HG02852 (cell line): Measurements from ENCODE around the gene TRANK1.
"Not testable (repeated sequence)": the region's sequence is repeated elsewhere in the genome, so short reads cannot be mapped to it uniquely, and the experiment has no call there.

Experiments
- ATAC-seq: cut with Tn5 transposase; IDR thresholded peaks from one replicate; pipeline ENCODE4 v1.9.1; 2021; ENCODE audit warnings: mild to moderate bottlenecking, moderate library complexity; ENCODE audit not compliant: unreplicated experiment

The TRANK1 gene

GRCh38 chr3:36894914-36895313 is 49.9 kb downstream of the TRANK1 start:
- no peak for ATAC-seq

GRCh38 chr3:36893826-36894225 is 51.0 kb downstream of the TRANK1 start:
- no peak for ATAC-seq

- ATAC-seq = peak; percentile 50
Observed at GRCh38 chr3:36893137-36893557, 51.7 kb downstream of the TRANK1 start.

GRCh38 chr3:36892457-36893136 is 52.3 kb downstream of the TRANK1 start:
- ATAC-seq = no peak

- ATAC-seq = peak; percentile 72
Observed at GRCh38 chr3:36891701-36892160, 53.1 kb downstream of the TRANK1 start.

GRCh38 chr3:36891097-36891496 is 53.8 kb downstream of the TRANK1 start:
- ATAC-seq = not testable (repeated sequence)

GRCh38 chr3:36890261-36890660 is 54.6 kb downstream of the TRANK1 start:
- ATAC-seq = no peak

- ATAC-seq = no peak
Observed at GRCh38 chr3:36881735-36882134, 63.1 kb downstream of the TRANK1 start.

GRCh38 chr3:36879842-36880241 is 65.0 kb downstream of the TRANK1 start:
- ATAC-seq = not testable (repeated sequence)

GRCh38 chr3:36877930-36878685 is 66.7 kb downstream of the TRANK1 start:
- no peak for ATAC-seq

- ATAC-seq = peak; percentile 99
Observed at GRCh38 chr3:36876181-36876936, 68.5 kb downstream of the TRANK1 start.

GRCh38 chr3:36875397-36875796 is 69.5 kb downstream of the TRANK1 start:
- no peak for ATAC-seq

GRCh38 chr3:36874424-36874823 is 70.4 kb downstream of the TRANK1 start:
- ATAC-seq = no peak

- no peak for ATAC-seq
Observed at GRCh38 chr3:36871379-36872126, 73.3 kb downstream of the TRANK1 start.

- ATAC-seq = peak; percentile 94
Observed at GRCh38 chr3:36868614-36869436, 76.0 kb downstream of the TRANK1 start.

- no peak for ATAC-seq
Observed at GRCh38 chr3:36867810-36868209, 77.0 kb downstream of the TRANK1 start.

- ATAC-seq = no peak
Observed at GRCh38 chr3:36866368-36866767, 78.5 kb downstream of the TRANK1 start.

- ATAC-seq = no peak
Observed at GRCh38 chr3:36864180-36865053, 80.4 kb downstream of the TRANK1 start.
